ENCODE results near the gene AP5S1. TPM values are rescaled to one million over a fixed set of nuclear protein-coding genes. Genes with fewer than 3 reads are reported as not detected.
A peak's percentile ranks its signal among the peaks of the same experiment; 100 is the strongest.

The AP5S1 gene
- total RNA-seq, 2 donors from 2014 or later: 4.9 to 5.3 TPM

GRCh38 chr20:3785240-3786125 is 34.9 kb upstream of the AP5S1 start:
- 29 to 52% methylated on average over 10 to 68 of the region's 79 CpGs for WGBS, 2 donors
- intact Hi-C loops (cut with DNase I): loop anchor here (5.0 to 10.0 kb wide), 2 partner anchors 37 to 69 kb away; partner anchors contain the start of gene AP5S1
- Histone ChIP-seq H3K9me3 (no peaks in the 10 kb centered on the region), H3K27me3 (no peaks in the 10 kb centered on the region), H3K36me3 (replicated peaks in 1 of 2; ENCODE audit: insufficient read depth in 1 of 2, low read depth in 2 of 2) (no peaks in the 10 kb centered on the region), H3K27ac (peak overlapping the region; percentile 59 to 85 (median 68)), H3K4me1 (peaks cover 60% of the 10 kb centered on the region), H3K4me3 (peak overlapping the region; percentile 35 to 38)
- DNase-seq: peak in 2 of 4 donors; percentile 40 to 44
- TF ChIP-seq POLR2A (IDR thresholded peaks at IDR 0.05) (peak in 2 of 3 donors; percentile 7 to 10), CTCF (IDR thresholded peaks at IDR 0.05) (no peak)
- no peak for ATAC-seq

- DNase-seq (peak; percentile 53 to 61 (median 60)), ATAC-seq (peak; percentile 45)
- TF ChIP-seq POLR2A (IDR thresholded peaks at IDR 0.05): no peak
- TF ChIP-seq CTCF (IDR thresholded peaks at IDR 0.05): no peak
- WGBS, 2 donors: 0% methylated on average over 34 of the region's 35 CpGs; no CpG with 5 or more reads in 1 of the 2 donors
- no peaks in the 10 kb centered on the region for H3K27me3 ChIP-seq
- H3K27ac ChIP-seq: peak overlapping the region; percentile 59 to 85 (median 68)
- peaks cover 56% of the 10 kb centered on the region for H3K4me1 ChIP-seq
- peak overlapping the region; percentile 35 to 38 for H3K4me3 ChIP-seq
- H3K36me3 ChIP-seq (replicated peaks in 1 of 2; ENCODE audit: insufficient read depth in 1 of 2, low read depth in 2 of 2): no peaks in the 10 kb centered on the region
- intact Hi-C loops (cut with DNase I): loop anchor here (5.0 to 10.0 kb wide), 2 partner anchors 36 to 69 kb away; partner anchors contain the start of gene AP5S1
- no peaks in the 10 kb centered on the region for H3K9me3 ChIP-seq
These were observed 34.2 kb upstream of the AP5S1 start for GRCh38 chr20:3786126-3786484.

GRCh38 chr20:3786665-3787323 is 33.6 kb upstream of the AP5S1 start, which contains the start of gene CENPB:
Gene CENPB, minus strand, starts transcription at chr20:3786740. Its CDS starts 257 bp downstream, at chr20:3786483.
- Histone ChIP-seq H3K4me3 (peak within 1 kb of the TSS; percentile 35 to 38), H3K36me3 (replicated peaks in 1 of 2; ENCODE audit: insufficient read depth in 1 of 2, low read depth in 2 of 2) (no peaks in the 10 kb centered on the region), H3K9me3 (no peaks in the 10 kb centered on the region), H3K4me1 (peaks cover 49% of the 10 kb centered on the region), H3K27ac (peak within 1 kb of the TSS; percentile 59 to 85 (median 68)), H3K27me3 (no peaks in the 10 kb centered on the region)
- TF ChIP-seq POLR2A (IDR thresholded peaks at IDR 0.05) (no peak), CTCF (IDR thresholded peaks at IDR 0.05) (peak; percentile 64 to 94 (median 90))
- peak; percentile 89 to 93 (median 91) for DNase-seq
- 1% methylated on average over 25 to 37 of the region's 70 CpGs for WGBS, 2 donors
- intact Hi-C loops (cut with DNase I): loop anchor here (5.0 to 10.0 kb wide), 2 partner anchors 36 to 68 kb away; partner anchors contain the start of gene AP5S1
- ATAC-seq: peak; percentile 94

GRCh38 chr20:3787324-3788014 is 32.9 kb upstream of the AP5S1 start:
- peak overlapping the region in 2 of 4 donors; percentile 10 to 58 for H3K27ac ChIP-seq
- no peaks in the 10 kb centered on the region for H3K9me3 ChIP-seq
- 59% methylated on average over 5 of the region's 5 CpGs for WGBS, 2 donors
- H3K4me3 ChIP-seq: no peak overlapping the region
- DNase-seq (no peak), ATAC-seq (no peak)
- TF ChIP-seq CTCF (IDR thresholded peaks at IDR 0.05) (no peak), POLR2A (IDR thresholded peaks at IDR 0.05) (no peak)
- no peaks in the 10 kb centered on the region for H3K36me3 ChIP-seq (replicated peaks in 1 of 2; ENCODE audit: insufficient read depth in 1 of 2, low read depth in 2 of 2)
- no peaks in the 10 kb centered on the region for H3K27me3 ChIP-seq
- intact Hi-C loops (cut with DNase I): loop anchor here (5.0 to 10.0 kb wide), 2 partner anchors 35 to 67 kb away; partner anchors contain the start of gene AP5S1
- peaks cover 44% of the 10 kb centered on the region for H3K4me1 ChIP-seq

Measured in body of pancreas (tissue), 4 donors.